ENCODE measurements around the gene THSD7B. TPM values are rescaled to one million over a fixed set of nuclear protein-coding genes. Genes with fewer than 3 reads are reported as not detected.

THSD7B gene
- total and polyA plus RNA-seq, 2 experiments from 2014 or later, result 0.86 to 3.8 TPM

DNA sequence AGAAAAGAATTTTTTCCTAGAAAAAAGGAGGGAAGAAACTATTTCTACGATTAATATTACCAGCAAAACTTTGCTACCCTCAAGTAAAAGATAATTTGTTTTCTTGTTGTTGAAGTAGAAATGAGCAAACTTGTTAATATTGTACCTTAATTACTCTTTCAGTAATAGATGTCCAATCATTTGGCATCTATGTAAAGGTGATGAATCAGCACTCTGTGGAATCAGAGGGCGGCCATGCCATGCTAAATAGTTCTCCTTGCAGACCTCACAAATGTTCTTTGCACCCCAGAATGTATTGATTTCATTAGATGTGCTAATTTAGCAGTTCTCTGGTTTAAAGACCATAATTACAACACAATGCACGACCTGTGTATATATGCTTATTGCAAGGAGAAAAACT, 29.1 kb upstream of the THSD7B start:
- Histone ChIP-seq H3K9me2 (ENCODE audit: insufficient read depth) (0 out of 2 replicates have a peak, but pooled peaks cover 4% of the 10 kb centered on the region), H3K4me2 (no peak overlapping the region), H3K79me2 (replicated peaks; ENCODE audit: insufficient read depth) (no peaks in the 10 kb centered on the region), H3K4me1 (ENCODE audit: insufficient read depth) (peaks cover 8% of the 10 kb centered on the region; the same call in 1 of the 2 replicates), H3K27me3 (ENCODE audit: insufficient read depth) (no peaks in the 10 kb centered on the region), H3K36me3 (ENCODE audit: insufficient read depth) (no peaks in the 10 kb centered on the region), H3K4me3 (no peak overlapping the region), H3F3A (replicated peaks; ENCODE audit: low read depth) (no peaks in the 10 kb centered on the region), H4K20me1 (replicated peaks; ENCODE audit: insufficient read depth) (no peaks in the 10 kb centered on the region), H3K27ac (ENCODE audit: low read depth) (no peak overlapping the region), H2AFZ (no peak overlapping the region)
- no peak overlapping the region for H3K27ac Mint-ChIP-seq
- H3K27me3 Mint-ChIP-seq (ENCODE audit: insufficient read depth, low read depth, poor library complexity), result no peaks in the 10 kb centered on the region
- DNase-seq (ENCODE audit: low spot score), result no peak
- no peak for ATAC-seq
- H3K4me1 Mint-ChIP-seq, result peaks cover 13% of the 10 kb centered on the region; the same call in 2 of the 3 replicates
- no peaks in the 10 kb centered on the region for H3K36me3 Mint-ChIP-seq (ENCODE audit: low read depth)
- no peaks in the 10 kb centered on the region for H3K9me3 Mint-ChIP-seq
- no peak overlapping the region for H3K4me3 Mint-ChIP-seq
- no peak for TF ChIP-seq EZH2 (IDR thresholded peaks at IDR 0.05; ENCODE audit: low read depth, unreplicated experiment)
- TF ChIP-seq, protein P1, sequence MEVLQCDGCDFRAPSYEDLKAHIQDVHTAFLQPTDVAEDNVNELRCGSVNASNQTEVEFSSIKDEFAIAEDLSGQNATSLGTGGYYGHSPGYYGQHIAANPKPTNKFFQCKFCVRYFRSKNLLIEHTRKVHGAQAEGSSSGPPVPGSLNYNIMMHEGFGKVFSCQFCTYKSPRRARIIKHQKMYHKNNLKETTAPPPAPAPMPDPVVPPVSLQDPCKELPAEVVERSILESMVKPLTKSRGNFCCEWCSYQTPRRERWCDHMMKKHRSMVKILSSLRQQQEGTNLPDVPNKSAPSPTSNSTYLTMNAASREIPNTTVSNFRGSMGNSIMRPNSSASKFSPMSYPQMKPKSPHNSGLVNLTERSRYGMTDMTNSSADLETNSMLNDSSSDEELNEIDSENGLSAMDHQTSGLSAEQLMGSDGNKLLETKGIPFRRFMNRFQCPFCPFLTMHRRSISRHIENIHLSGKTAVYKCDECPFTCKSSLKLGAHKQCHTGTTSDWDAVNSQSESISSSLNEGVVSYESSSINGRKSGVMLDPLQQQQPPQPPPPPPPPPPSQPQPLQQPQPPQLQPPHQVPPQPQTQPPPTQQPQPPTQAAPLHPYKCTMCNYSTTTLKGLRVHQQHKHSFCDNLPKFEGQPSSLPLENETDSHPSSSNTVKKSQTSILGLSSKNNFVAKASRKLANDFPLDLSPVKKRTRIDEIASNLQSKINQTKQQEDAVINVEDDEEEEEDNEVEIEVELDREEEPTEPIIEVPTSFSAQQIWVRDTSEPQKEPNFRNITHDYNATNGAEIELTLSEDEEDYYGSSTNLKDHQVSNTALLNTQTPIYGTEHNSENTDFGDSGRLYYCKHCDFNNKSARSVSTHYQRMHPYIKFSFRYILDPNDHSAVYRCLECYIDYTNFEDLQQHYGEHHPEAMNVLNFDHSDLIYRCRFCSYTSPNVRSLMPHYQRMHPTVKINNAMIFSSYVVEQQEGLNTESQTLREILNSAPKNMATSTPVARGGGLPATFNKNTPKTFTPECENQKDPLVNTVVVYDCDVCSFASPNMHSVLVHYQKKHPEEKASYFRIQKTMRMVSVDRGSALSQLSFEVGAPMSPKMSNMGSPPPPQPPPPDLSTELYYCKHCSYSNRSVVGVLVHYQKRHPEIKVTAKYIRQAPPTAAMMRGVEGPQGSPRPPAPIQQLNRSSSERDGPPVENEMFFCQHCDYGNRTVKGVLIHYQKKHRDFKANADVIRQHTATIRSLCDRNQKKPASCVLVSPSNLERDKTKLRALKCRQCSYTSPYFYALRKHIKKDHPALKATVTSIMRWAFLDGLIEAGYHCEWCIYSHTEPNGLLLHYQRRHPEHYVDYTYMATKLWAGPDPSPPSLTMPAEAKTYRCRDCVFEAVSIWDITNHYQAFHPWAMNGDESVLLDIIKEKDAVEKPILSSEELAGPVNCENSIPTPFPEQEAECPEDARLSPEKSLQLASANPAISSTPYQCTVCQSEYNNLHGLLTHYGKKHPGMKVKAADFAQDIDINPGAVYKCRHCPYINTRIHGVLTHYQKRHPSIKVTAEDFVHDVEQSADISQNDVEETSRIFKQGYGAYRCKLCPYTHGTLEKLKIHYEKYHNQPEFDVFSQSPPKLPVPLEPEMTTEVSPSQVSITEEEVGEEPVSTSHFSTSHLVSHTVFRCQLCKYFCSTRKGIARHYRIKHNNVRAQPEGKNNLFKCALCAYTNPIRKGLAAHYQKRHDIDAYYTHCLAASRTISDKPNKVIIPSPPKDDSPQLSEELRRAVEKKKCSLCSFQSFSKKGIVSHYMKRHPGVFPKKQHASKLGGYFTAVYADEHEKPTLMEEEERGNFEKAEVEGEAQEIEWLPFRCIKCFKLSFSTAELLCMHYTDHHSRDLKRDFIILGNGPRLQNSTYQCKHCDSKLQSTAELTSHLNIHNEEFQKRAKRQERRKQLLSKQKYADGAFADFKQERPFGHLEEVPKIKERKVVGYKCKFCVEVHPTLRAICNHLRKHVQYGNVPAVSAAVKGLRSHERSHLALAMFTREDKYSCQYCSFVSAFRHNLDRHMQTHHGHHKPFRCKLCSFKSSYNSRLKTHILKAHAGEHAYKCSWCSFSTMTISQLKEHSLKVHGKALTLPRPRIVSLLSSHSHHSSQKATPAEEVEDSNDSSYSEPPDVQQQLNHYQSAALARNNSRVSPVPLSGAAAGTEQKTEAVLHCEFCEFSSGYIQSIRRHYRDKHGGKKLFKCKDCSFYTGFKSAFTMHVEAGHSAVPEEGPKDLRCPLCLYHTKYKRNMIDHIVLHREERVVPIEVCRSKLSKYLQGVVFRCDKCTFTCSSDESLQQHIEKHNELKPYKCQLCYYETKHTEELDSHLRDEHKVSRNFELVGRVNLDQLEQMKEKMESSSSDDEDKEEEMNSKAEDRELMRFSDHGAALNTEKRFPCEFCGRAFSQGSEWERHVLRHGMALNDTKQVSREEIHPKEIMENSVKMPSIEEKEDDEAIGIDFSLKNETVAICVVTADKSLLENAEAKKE (CRISPR knock-in tag; IDR thresholded peaks at IDR 0.05), result no peak
- no peak for TF ChIP-seq NANOG (IDR thresholded peaks at IDR 0.05; ENCODE audit: borderline replicate concordance)
- no peak for TF ChIP-seq STAT1 (IDR thresholded peaks at IDR 0.05; ENCODE audit: unreplicated experiment)

DNA sequence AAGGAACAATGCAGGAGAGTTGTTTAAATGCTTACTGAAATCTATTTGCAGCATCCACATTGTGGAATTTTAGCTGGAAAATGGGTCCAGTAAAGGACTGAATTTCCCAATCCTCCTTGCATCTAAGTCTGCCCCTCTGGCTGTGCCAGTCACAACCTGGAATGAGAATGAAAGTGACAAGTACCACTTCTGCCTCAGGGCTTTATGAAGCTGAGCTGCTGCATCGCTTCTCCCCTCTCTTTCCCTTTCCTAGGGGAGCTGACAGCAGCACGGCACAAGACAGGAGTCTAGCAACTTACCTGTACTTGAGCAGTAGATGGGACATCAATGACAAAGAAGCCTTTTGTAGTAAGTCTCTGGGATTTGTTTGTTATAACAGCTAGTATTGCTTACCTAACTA, 27.3 kb upstream of the THSD7B start:
- DNase-seq (ENCODE audit: low spot score), result no peak
- Mint-ChIP-seq H3K4me1 (peaks cover 13% of the 10 kb centered on the region; the same call in 2 of the 3 replicates), H3K27me3 (ENCODE audit: insufficient read depth, low read depth, poor library complexity) (no peaks in the 10 kb centered on the region), H3K4me3 (no peak overlapping the region), H3K9me3 (no peaks in the 10 kb centered on the region), H3K36me3 (ENCODE audit: low read depth) (no peaks in the 10 kb centered on the region), H3K27ac (no peak overlapping the region)
- H3K79me2 ChIP-seq (replicated peaks; ENCODE audit: insufficient read depth), result no peaks in the 10 kb centered on the region
- no peak for ATAC-seq
- H3K27ac ChIP-seq (ENCODE audit: low read depth), result no peak overlapping the region
- no peaks in the 10 kb centered on the region for H3F3A ChIP-seq (replicated peaks; ENCODE audit: low read depth)
- no peak overlapping the region for H3K4me2 ChIP-seq
- peaks cover 8% of the 10 kb centered on the region; the same call in 1 of the 2 replicates for H3K4me1 ChIP-seq (ENCODE audit: insufficient read depth)
- no peak overlapping the region for H3K4me3 ChIP-seq
- no peaks in the 10 kb centered on the region for H4K20me1 ChIP-seq (replicated peaks; ENCODE audit: insufficient read depth)
- no peaks in the 10 kb centered on the region for H3K36me3 ChIP-seq (ENCODE audit: insufficient read depth)
- 0 out of 2 replicates have a peak, but pooled peaks cover 4% of the 10 kb centered on the region for H3K9me2 ChIP-seq (ENCODE audit: insufficient read depth)
- no peaks in the 10 kb centered on the region for H3K27me3 ChIP-seq (ENCODE audit: insufficient read depth)
- no peak overlapping the region for H2AFZ ChIP-seq
- TF ChIP-seq POLR2AphosphoS5 (IDR thresholded peaks at IDR 0.05; ENCODE audit: low read depth), result no peak
- no peak for TF ChIP-seq ZNF114 (CRISPR knock-in tag; IDR thresholded peaks at IDR 0.05)
- TF ChIP-seq, protein P2, sequence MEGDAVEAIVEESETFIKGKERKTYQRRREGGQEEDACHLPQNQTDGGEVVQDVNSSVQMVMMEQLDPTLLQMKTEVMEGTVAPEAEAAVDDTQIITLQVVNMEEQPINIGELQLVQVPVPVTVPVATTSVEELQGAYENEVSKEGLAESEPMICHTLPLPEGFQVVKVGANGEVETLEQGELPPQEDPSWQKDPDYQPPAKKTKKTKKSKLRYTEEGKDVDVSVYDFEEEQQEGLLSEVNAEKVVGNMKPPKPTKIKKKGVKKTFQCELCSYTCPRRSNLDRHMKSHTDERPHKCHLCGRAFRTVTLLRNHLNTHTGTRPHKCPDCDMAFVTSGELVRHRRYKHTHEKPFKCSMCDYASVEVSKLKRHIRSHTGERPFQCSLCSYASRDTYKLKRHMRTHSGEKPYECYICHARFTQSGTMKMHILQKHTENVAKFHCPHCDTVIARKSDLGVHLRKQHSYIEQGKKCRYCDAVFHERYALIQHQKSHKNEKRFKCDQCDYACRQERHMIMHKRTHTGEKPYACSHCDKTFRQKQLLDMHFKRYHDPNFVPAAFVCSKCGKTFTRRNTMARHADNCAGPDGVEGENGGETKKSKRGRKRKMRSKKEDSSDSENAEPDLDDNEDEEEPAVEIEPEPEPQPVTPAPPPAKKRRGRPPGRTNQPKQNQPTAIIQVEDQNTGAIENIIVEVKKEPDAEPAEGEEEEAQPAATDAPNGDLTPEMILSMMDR (conservative IDR thresholded peaks at IDR 0.05; ENCODE audit: low read depth in 2 of 2), result no peak
- TF ChIP-seq, protein P3, sequence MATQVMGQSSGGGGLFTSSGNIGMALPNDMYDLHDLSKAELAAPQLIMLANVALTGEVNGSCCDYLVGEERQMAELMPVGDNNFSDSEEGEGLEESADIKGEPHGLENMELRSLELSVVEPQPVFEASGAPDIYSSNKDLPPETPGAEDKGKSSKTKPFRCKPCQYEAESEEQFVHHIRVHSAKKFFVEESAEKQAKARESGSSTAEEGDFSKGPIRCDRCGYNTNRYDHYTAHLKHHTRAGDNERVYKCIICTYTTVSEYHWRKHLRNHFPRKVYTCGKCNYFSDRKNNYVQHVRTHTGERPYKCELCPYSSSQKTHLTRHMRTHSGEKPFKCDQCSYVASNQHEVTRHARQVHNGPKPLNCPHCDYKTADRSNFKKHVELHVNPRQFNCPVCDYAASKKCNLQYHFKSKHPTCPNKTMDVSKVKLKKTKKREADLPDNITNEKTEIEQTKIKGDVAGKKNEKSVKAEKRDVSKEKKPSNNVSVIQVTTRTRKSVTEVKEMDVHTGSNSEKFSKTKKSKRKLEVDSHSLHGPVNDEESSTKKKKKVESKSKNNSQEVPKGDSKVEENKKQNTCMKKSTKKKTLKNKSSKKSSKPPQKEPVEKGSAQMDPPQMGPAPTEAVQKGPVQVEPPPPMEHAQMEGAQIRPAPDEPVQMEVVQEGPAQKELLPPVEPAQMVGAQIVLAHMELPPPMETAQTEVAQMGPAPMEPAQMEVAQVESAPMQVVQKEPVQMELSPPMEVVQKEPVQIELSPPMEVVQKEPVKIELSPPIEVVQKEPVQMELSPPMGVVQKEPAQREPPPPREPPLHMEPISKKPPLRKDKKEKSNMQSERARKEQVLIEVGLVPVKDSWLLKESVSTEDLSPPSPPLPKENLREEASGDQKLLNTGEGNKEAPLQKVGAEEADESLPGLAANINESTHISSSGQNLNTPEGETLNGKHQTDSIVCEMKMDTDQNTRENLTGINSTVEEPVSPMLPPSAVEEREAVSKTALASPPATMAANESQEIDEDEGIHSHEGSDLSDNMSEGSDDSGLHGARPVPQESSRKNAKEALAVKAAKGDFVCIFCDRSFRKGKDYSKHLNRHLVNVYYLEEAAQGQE (IDR thresholded peaks at IDR 0.05; ENCODE audit: unreplicated experiment), result no peak
- TF ChIP-seq NANOG (IDR thresholded peaks at IDR 0.05; ENCODE audit: borderline replicate concordance), result no peak
- TF ChIP-seq EZH2 (IDR thresholded peaks at IDR 0.05; ENCODE audit: low read depth, unreplicated experiment), result no peak
- TF ChIP-seq, protein P4, sequence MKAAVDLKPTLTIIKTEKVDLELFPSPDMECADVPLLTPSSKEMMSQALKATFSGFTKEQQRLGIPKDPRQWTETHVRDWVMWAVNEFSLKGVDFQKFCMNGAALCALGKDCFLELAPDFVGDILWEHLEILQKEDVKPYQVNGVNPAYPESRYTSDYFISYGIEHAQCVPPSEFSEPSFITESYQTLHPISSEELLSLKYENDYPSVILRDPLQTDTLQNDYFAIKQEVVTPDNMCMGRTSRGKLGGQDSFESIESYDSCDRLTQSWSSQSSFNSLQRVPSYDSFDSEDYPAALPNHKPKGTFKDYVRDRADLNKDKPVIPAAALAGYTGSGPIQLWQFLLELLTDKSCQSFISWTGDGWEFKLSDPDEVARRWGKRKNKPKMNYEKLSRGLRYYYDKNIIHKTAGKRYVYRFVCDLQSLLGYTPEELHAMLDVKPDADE (IDR thresholded peaks at IDR 0.05), result no peak
